CD4-positive, alpha-beta T cell treated with Interleukin-1 beta for 1 hour (primary cell): ENCODE measurements around the gene DDX20.
"Not testable (repeated sequence)": the region's sequence is repeated elsewhere in the genome, so short reads cannot be mapped to it uniquely, and the experiment has no call there.

Experiments
- DNase-seq, 2 donors: peaks; one replicate each; pipeline ENCODE4 v3.0.0-alpha.2; 2020 to 2022

The DDX20 gene

GRCh38 chr1:111795401-111795800 is 39.7 kb downstream of the DDX20 start:
- no peak for DNase-seq

GRCh38 chr1:111798580-111798979 is 42.9 kb downstream of the DDX20 start:
- no peak for DNase-seq

GRCh38 chr1:111799722-111800121 is 44.0 kb downstream of the DDX20 start:
- DNase-seq = not testable (repeated sequence)

- no peak for DNase-seq
Observed at GRCh38 chr1:111801071-111801850, 45.6 kb downstream of the DDX20 start.

GRCh38 chr1:111802110-111802509 is 46.4 kb downstream of the DDX20 start:
- DNase-seq = no peak

GRCh38 chr1:111802984-111803383 is 47.3 kb downstream of the DDX20 start:
- DNase-seq = no peak

- no peak for DNase-seq
Observed at GRCh38 chr1:111803951-111804350, 48.2 kb downstream of the DDX20 start.

- DNase-seq = no peak
Observed at GRCh38 chr1:111804776-111805175, 49.1 kb downstream of the DDX20 start.

GRCh38 chr1:111805251-111805650 is 49.5 kb downstream of the DDX20 start:
- DNase-seq = no peak

- no peak for DNase-seq
Observed at GRCh38 chr1:111811891-111812290, 56.2 kb downstream of the DDX20 start.

- DNase-seq = no peak
Observed at GRCh38 chr1:111812306-111812705, 56.6 kb downstream of the DDX20 start.

GRCh38 chr1:111813440-111814304 is 58.0 kb downstream of the DDX20 start:
- DNase-seq = no peak

GRCh38 chr1:111814305-111814628 is 58.6 kb downstream of the DDX20 start:
- no peak for DNase-seq

GRCh38 chr1:111814642-111815041 is 58.9 kb downstream of the DDX20 start:
- DNase-seq = no peak
